Ishikawa (cell line): ENCODE results near the gene UBAC2.

ENCODE experiments used
- CEBPB ChIP-seq: IDR thresholded peaks from 2 replicates; pipeline ENCODE4 v1.6.1; 2012
- CREB1 ChIP-seq: IDR thresholded peaks from 2 replicates; pipeline ENCODE4 v1.6.1; 2012; ENCODE audit warnings: low read depth
- EP300 ChIP-seq: IDR thresholded peaks from 2 replicates; pipeline ENCODE4 v1.6.1; 2012; ENCODE audit warnings: borderline replicate concordance
- MAX ChIP-seq: IDR thresholded peaks from 2 replicates; pipeline ENCODE4 v1.6.1; 2012
- RAD21 ChIP-seq: IDR thresholded peaks from 2 replicates; pipeline ENCODE4 v1.6.1; 2012; ENCODE audit warnings: low read depth
- REST ChIP-seq: IDR thresholded peaks from 2 replicates; pipeline ENCODE4 v1.6.1; 2012; ENCODE audit warnings: low read depth, mild to moderate bottlenecking
- TAF1 ChIP-seq: IDR thresholded peaks from 2 replicates; pipeline ENCODE4 v1.6.1; 2012; ENCODE audit warnings: low read depth, mild to moderate bottlenecking
- TEAD4 ChIP-seq: IDR thresholded peaks from 2 replicates; pipeline ENCODE4 v1.6.1; 2012
- YY1 ChIP-seq: IDR thresholded peaks from 2 replicates; pipeline ENCODE4 v1.6.1; 2012; ENCODE audit warnings: low read depth
- ZBTB7A ChIP-seq: IDR thresholded peaks from 2 replicates; pipeline ENCODE4 v1.6.1; 2012; ENCODE audit warnings: low read depth
- TF ChIP-seq, protein P1 (sequence below): IDR thresholded peaks from 2 replicates; pipeline ENCODE4 v1.6.1; 2012

- TF ChIP-seq TEAD4 (no peak), CEBPB (no peak), EP300 (no peak), MAX (peak; percentile 50; the same call in 1 of the 2 replicates), RAD21 (no peak), TAF1 (no peak), CREB1 (no peak), YY1 (0 out of 2 replicates have a peak, but pooled peaks have one; percentile 40), ZBTB7A (no peak), REST (no peak)
- TF ChIP-seq, protein P1, sequence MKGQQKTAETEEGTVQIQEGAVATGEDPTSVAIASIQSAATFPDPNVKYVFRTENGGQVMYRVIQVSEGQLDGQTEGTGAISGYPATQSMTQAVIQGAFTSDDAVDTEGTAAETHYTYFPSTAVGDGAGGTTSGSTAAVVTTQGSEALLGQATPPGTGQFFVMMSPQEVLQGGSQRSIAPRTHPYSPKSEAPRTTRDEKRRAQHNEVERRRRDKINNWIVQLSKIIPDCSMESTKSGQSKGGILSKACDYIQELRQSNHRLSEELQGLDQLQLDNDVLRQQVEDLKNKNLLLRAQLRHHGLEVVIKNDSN: peak; percentile 57; the same call in 1 of the 2 replicates
These were observed 49.1 kb upstream of the UBAC2 start for GRCh38 chr13:99151516-99151915.
